Thoracic aorta (tissue), 2 donors: ENCODE results near the gene KRTAP5-3. TPM values are rescaled to one million over a fixed set of nuclear protein-coding genes. Genes with fewer than 3 reads are reported as not detected.

ENCODE experiments used
- ATAC-seq: fragments of 150-250 bp; one replicate; pipeline ENCODE4 v1.8.0; 2017; ENCODE audit warnings: low read depth; ENCODE audit not compliant: insufficient number of reproducible peaks, low FRiP score
- DNase-seq: peaks from one replicate; pipeline ENCODE4 v3.0.0-alpha.2; 2020; ENCODE audit warnings: low spot score
- H3K27ac ChIP-seq, 2 donors: fragments of 200-600 bp; sonication (generic); 1 replicate in 1 of 2; 2 replicates in 1 of 2; pipeline ENCODE4 v1.5.1; 2016; ENCODE audit warnings: mild to moderate bottlenecking in 2 of 2, moderate library complexity in 2 of 2
- H3K27me3 ChIP-seq: fragments of 200-600 bp; sonication (generic); replicated peaks from 2 replicates; pipeline ENCODE4 v1.6.0; 2016; ENCODE audit warnings: mild to moderate bottlenecking; ENCODE audit not compliant: insufficient read depth
- H3K36me3 ChIP-seq: fragments of 200-600 bp; sonication (generic); one replicate; pipeline ENCODE4 v1.5.1; 2016
- H3K4me1 ChIP-seq, 2 donors: fragments of 200-600 bp; sonication (generic); 1 replicate in 1 of 2; 2 replicates in 1 of 2; pipeline versions ENCODE4 v1.5.1 to v1.6.0; 2016; ENCODE audit warnings: low read depth in 2 of 2, mild to moderate bottlenecking in 1 of 2; ENCODE audit not compliant: control insufficient read depth in 1 of 2
- H3K4me3 ChIP-seq: fragments of 200-600 bp; sonication (generic); 2 replicates; pipeline ENCODE4 v1.5.1; 2016; ENCODE audit warnings: mild to moderate bottlenecking
- H3K9me3 ChIP-seq: fragments of 200-600 bp; sonication (generic); 2 replicates; pipeline ENCODE4 v1.5.1; 2016
- total RNA-seq, 2 donors: library from RNA; depleted of rRNA; stranded (reverse); fragments of >200 nt; gene quantifications; one replicate each; pipeline versions ENCODE4 v1.1.0 to v1.2.3, GENCODE V29; 2016
- TF ChIP-seq, protein P1 (sequence below): fragments of 200-600 bp; sonication (generic); IDR thresholded peaks from one replicate; pipeline ENCODE4 v1.5.1; 2019; ENCODE audit warnings: antibody characterized with exemption

The KRTAP5-3 gene
- total RNA-seq, 2 donors from 2014 or later, result not detected

DNA sequence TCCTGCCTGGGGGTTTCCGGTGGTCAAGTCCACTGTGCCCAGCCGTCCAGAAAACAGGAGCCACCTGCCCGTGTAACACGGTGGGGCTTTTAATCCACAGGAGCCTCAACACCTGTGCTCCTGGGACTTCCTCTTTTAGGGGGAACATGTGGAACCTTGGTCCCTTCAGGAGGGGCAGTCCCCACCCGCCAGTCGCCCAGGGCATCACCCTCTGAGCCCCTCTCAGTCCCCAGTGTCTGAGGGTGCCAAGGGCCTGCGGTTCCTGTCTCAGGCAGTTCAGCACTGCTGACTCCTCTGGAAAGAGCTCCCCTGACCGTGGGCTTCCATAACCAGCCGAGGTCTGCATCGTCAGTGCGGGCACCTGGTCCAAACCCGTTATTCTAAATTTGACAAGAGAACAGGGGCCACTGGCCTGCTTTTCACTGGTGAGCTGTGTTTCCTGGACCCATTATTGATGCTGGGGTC lies 37.1 kb upstream of the KRTAP5-3 start:
- TF ChIP-seq, protein P1, sequence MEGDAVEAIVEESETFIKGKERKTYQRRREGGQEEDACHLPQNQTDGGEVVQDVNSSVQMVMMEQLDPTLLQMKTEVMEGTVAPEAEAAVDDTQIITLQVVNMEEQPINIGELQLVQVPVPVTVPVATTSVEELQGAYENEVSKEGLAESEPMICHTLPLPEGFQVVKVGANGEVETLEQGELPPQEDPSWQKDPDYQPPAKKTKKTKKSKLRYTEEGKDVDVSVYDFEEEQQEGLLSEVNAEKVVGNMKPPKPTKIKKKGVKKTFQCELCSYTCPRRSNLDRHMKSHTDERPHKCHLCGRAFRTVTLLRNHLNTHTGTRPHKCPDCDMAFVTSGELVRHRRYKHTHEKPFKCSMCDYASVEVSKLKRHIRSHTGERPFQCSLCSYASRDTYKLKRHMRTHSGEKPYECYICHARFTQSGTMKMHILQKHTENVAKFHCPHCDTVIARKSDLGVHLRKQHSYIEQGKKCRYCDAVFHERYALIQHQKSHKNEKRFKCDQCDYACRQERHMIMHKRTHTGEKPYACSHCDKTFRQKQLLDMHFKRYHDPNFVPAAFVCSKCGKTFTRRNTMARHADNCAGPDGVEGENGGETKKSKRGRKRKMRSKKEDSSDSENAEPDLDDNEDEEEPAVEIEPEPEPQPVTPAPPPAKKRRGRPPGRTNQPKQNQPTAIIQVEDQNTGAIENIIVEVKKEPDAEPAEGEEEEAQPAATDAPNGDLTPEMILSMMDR, result no peak
- Histone ChIP-seq H3K27me3 (no peaks in the 10 kb centered on the region), H3K36me3 (no peaks in the 10 kb centered on the region), H3K27ac (no peak overlapping the region), H3K9me3 (no peaks in the 10 kb centered on the region), H3K4me3 (no peak overlapping the region), H3K4me1 (no peaks in the 10 kb centered on the region)
- ATAC-seq (no peak), DNase-seq (no peak)

DNA sequence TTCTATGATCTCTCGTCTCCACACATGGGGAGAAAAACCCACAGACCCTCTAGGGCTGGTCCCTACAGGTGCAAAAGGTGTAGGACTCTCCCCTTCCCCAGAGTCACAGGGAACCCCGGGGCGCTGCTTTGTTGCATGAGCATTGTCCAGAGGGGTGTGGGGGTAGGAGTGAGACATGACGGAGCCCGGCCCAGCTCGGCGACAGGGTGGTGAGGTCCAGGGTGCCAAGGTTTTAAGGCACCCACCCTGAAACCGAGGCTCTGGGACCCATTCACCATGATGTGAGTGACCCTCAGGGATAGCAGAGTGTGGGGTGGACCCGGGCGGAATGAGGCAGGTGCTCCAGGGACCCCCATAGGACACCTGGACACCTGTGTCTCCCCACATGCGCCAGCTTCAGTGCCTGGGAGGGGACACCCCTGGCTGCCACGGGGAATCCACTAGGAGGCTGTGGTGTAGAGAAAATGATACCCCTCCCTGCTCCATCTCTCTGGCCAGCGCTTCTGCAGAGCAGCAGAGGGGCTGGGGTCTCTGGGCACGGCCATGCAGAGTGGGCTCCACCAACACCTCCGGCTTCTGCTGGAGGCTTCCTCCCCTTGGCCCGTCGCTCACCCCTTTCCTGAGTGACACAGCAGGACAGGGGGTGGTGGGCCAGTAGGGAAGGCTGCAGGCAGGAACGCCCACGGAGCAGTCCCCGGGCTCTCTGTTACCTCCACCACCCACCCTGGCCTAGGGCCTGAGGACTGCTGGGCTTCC lies 36.5 kb upstream of the KRTAP5-3 start:
- TF ChIP-seq, protein P1, result no peak
- Histone ChIP-seq H3K36me3 (no peaks in the 10 kb centered on the region), H3K27ac (no peak overlapping the region), H3K4me1 (no peaks in the 10 kb centered on the region), H3K27me3 (no peaks in the 10 kb centered on the region), H3K4me3 (no peak overlapping the region), H3K9me3 (no peaks in the 10 kb centered on the region)
- no peak for DNase-seq
- ATAC-seq, result no peak

DNA sequence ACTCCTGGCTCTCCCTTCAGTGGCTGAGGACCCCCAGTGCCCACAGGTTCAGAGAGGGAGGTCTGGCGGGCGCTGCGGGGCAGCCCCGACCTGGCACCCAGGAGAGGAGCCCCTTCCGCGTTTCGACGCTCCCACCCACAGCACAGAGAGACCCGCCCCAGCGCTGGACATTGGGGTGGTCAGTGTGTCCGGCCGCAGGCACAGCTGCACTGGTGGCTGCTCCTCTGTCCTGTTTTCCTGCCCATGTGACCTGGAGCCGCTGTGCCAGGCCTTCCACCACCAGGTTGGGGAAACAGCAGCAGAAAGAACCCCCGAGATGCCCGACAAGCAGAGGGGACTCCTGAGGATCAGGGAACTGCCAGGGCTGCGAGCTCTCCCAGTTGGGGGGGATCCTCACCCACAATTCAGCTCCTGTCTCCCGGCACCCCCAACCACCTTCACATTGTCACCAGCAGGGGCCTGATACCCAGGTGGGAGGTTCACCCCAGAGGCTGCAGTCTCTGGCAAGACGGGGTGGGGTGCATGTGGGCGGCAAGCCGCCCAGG lies 35.0 kb upstream of the KRTAP5-3 start:
- H3K27me3 ChIP-seq, result no peaks in the 10 kb centered on the region
- no peak for DNase-seq
- H3K4me1 ChIP-seq, result no peaks in the 10 kb centered on the region

DNA sequence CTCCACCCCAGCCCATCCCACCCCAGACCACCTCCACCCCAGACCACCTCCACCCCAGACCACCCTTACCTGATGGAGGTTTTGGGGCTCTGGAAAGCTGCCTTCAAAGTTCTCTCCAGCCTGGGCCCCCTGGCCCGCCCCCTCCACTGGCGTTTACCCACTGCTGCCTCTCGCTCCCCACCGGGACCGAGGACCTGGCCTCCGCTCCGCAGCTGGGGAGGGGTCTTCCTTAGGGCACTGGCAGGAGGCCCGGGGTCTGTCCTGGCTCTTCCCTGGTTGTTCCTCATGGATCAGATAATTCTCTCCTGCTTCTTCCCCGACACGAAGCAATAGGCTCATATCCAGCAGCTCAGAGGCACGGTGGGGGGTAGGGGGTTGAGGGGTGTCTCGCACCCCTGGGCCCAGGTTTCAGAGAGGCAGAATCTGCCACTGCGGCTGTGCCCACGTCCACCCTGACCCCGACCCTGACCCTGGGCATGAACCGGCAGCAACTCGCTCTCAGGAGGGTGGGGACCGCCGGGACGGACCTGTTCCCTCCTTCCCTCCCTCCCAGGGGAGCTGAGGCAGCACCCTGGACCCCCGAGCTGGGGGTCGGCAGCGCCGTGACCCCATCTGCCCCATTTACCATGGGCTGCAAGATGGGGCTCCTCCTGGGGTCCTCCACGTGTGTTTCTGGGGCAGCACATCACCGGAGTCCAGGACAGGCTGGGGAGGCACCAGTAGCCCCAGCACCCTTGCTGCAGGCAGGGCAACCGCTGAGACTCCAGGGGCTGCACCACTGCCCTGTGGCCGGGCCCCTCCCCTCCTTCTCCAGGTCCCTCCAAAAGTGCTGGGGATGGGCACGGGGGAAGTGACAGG lies 34.3 kb upstream of the KRTAP5-3 start:
- Histone ChIP-seq H3K27me3 (no peaks in the 10 kb centered on the region), H3K36me3 (no peaks in the 10 kb centered on the region), H3K4me1 (no peaks in the 10 kb centered on the region), H3K4me3 (no peak overlapping the region), H3K27ac (no peak overlapping the region), H3K9me3 (no peaks in the 10 kb centered on the region)
- DNase-seq (no peak), ATAC-seq (no peak)
- TF ChIP-seq, protein P1, result no peak

More for the DNA sequence above, 35.0 kb upstream of the KRTAP5-3 start:
- TF ChIP-seq, protein P1, result no peak
- Histone ChIP-seq H3K27ac (no peak overlapping the region), H3K4me3 (no peak overlapping the region), H3K9me3 (no peaks in the 10 kb centered on the region), H3K36me3 (no peaks in the 10 kb centered on the region)
- ATAC-seq, result no peak

DNA sequence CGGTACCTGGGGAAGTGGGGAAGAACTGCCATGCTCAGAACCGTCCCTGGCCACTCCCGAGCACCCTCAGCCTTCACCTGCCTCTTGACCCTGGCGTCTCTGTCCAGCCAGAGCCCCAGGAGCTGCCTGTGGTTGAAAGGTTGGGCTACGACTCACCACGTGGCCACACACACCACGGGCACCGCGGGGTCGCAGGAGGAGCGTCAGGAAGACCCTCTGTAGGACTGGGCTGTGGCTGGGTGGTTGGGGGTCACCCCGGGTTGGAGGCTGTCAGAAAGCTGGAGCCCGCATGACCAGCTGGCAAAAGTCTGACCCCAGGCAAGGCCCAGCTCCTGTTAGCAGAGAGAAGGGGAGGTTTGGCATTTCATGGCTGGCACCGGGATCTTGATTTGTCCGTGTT lies 32.8 kb upstream of the KRTAP5-3 start:
- DNase-seq (no peak), ATAC-seq (no peak)
- H3K9me3 ChIP-seq, result no peaks in the 10 kb centered on the region
- H3K4me1 ChIP-seq, result no peaks in the 10 kb centered on the region
- H3K27me3 ChIP-seq, result no peaks in the 10 kb centered on the region
- no peaks in the 10 kb centered on the region for H3K36me3 ChIP-seq
- no peak overlapping the region for H3K4me3 ChIP-seq
- TF ChIP-seq, protein P1, result no peak
- H3K27ac ChIP-seq, result no peak overlapping the region
